ENCODE results near the gene MRPL37. TPM values are rescaled to one million over a fixed set of nuclear protein-coding genes. Genes with fewer than 3 reads are reported as not detected.

MRPL37 gene
- total RNA-seq, 4 donors from 2014 or later, result 63.2 to 83.3 (median 75.3) TPM

DNA sequence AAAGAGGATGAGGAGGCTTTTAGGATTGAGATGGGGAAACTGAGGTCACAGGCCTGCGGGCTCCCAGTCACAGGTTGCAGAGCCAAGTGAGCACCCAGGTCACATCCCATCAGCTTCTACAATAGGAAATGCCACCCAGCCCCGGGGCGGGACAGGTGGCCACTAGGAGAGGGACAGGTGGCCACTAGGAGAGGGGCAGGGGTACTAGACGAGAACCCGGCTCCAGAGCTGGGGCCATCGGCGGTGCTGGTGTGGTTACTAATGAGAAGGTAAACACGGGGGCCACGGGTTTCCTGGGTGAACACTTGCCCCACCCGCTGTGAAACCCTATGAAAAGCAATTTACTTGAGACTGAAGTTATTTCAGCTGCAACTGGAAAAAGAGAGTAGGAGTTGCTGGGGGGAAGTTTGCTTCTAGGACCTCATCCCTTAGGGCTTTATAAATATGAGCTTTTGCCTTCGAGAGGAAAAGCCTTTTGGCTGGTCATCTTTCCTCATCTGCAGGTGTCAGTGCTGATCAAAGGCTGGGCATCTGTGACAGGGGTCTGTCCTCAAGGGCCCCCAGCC, 52.5 kb downstream of the MRPL37 start:
- H3K9me3 ChIP-seq, result no peaks in the 10 kb centered on the region
- no peak overlapping the region for H3K27ac ChIP-seq
- no peak overlapping the region for H3K4me3 ChIP-seq
- H3K36me3 ChIP-seq, result peaks cover 25% of the 10 kb centered on the region
- DNase-seq (ENCODE audit: low spot score in 2 of 2), result no peak
- TF ChIP-seq POLR2A (IDR thresholded peaks at IDR 0.05) (no peak), POLR2AphosphoS5 (IDR thresholded peaks at IDR 0.05) (no peak), EP300 (IDR thresholded peaks at IDR 0.05) (no peak)
- TF ChIP-seq, protein P1, sequence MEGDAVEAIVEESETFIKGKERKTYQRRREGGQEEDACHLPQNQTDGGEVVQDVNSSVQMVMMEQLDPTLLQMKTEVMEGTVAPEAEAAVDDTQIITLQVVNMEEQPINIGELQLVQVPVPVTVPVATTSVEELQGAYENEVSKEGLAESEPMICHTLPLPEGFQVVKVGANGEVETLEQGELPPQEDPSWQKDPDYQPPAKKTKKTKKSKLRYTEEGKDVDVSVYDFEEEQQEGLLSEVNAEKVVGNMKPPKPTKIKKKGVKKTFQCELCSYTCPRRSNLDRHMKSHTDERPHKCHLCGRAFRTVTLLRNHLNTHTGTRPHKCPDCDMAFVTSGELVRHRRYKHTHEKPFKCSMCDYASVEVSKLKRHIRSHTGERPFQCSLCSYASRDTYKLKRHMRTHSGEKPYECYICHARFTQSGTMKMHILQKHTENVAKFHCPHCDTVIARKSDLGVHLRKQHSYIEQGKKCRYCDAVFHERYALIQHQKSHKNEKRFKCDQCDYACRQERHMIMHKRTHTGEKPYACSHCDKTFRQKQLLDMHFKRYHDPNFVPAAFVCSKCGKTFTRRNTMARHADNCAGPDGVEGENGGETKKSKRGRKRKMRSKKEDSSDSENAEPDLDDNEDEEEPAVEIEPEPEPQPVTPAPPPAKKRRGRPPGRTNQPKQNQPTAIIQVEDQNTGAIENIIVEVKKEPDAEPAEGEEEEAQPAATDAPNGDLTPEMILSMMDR (IDR thresholded peaks at IDR 0.05), result no peak
- peaks cover 29% of the 10 kb centered on the region for H3K4me1 ChIP-seq
- WGBS, result 80% methylated on average over 11 of the region's 11 CpGs
- H3K27me3 ChIP-seq, result no peaks in the 10 kb centered on the region

DNA sequence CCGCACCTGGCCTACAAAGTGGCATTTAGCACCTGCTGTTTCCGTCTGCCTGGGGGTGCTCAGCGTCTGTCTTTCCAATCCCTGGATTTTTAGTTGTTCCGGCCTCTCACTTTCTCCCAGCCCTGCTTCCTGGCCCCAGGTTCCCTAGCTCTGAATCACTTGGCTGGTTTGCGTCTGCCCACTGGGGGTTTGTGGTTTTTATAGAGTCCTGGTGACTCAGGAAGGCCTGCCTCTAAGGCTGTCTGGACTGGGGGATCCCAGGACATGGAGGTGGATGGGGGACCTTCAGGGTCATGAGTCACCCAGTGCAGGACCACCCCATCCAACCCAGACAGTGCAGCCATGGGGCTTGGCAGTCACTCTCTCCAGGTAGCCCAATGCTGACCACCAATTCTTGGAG, 53.5 kb downstream of the MRPL37 start:
- Histone ChIP-seq H3K27me3 (no peaks in the 10 kb centered on the region), H3K27ac (no peak overlapping the region)

DNA sequence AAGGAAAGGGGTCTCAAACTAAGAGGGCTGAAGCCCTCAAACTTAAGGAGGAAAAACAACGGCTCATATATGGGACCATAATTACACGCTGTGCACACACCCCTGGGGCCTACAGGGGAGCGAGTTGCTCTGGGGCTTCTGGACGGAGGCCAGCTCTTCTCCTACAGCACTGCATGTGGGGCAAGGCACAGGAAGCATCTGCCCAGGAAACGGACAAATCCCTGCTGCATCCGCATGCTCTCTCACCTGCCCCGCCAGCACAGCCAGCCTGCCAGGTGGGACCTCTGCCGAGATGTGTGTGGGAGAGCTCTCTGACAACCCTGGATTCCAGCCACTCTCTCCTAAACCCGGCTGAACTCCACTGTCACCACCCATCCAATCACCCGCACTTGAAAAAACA, 54.1 kb downstream of the MRPL37 start:
- Histone ChIP-seq H3K4me3 (no peak overlapping the region), H3K36me3 (peaks cover 17% of the 10 kb centered on the region), H3K9me3 (no peaks in the 10 kb centered on the region), H3K27ac (no peak overlapping the region), H3K4me1 (peaks cover 26% of the 10 kb centered on the region), H3K27me3 (no peaks in the 10 kb centered on the region)
- 57% methylated on average over 10 of the region's 10 CpGs for WGBS
- TF ChIP-seq POLR2A (IDR thresholded peaks at IDR 0.05) (no peak), POLR2AphosphoS5 (IDR thresholded peaks at IDR 0.05) (no peak), EP300 (IDR thresholded peaks at IDR 0.05) (no peak)
- TF ChIP-seq, protein P1 (IDR thresholded peaks at IDR 0.05), result no peak
- no peak for DNase-seq (ENCODE audit: low spot score in 2 of 2)

More for the DNA sequence above, 53.5 kb downstream of the MRPL37 start:
- Histone ChIP-seq H3K4me1 (peaks cover 29% of the 10 kb centered on the region), H3K36me3 (peaks cover 18% of the 10 kb centered on the region), H3K4me3 (no peak overlapping the region), H3K9me3 (no peaks in the 10 kb centered on the region)
- no peak for DNase-seq (ENCODE audit: low spot score in 2 of 2)
- WGBS, result 70% methylated on average over 5 of the region's 5 CpGs
- no peak for TF ChIP-seq POLR2A (IDR thresholded peaks at IDR 0.05)
- TF ChIP-seq EP300 (IDR thresholded peaks at IDR 0.05), result no peak
- no peak for TF ChIP-seq POLR2AphosphoS5 (IDR thresholded peaks at IDR 0.05)
- TF ChIP-seq, protein P1 (IDR thresholded peaks at IDR 0.05), result no peak

DNA sequence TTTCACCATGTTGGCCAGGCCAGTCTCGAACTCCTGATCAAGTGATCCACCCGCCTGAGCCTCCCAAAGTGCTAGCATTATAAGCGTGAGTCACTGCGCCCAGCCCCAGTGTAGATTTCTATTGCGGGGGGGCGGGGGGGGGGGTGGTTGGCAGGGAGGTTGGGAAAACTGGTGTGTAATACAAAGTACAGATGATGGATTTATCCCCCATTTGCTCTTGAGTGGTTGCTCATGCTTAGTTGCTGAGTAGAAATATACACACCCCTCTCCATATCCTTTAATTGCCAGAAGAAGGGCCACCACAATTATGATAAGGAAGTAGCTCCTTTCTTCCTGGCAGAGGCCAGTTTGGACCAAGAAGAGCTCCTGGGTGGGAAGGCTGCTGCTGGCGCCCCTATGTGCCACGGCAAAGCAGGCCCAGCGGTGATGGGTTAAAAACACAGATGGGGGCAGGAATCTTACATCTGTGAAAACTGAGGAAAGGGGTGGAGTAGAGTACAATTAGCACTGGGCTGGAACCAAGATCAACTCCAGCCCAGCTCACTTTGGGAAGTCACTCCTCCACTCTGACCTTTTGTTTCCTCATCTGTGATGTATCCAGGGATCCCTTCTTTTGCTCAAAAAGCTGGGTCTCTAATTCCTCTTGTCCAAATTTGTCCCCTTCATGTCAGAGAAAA, 55.2 kb downstream of the MRPL37 start:
- TF ChIP-seq POLR2A (IDR thresholded peaks at IDR 0.05), result no peak
- TF ChIP-seq, protein P1 (IDR thresholded peaks at IDR 0.05), result no peak
- no peak for TF ChIP-seq POLR2AphosphoS5 (IDR thresholded peaks at IDR 0.05)
- no peak for TF ChIP-seq EP300 (IDR thresholded peaks at IDR 0.05)
- H3K27ac ChIP-seq, result no peak overlapping the region
- no peak for DNase-seq (ENCODE audit: low spot score in 2 of 2)
- H3K27me3 ChIP-seq, result no peaks in the 10 kb centered on the region
- H3K36me3 ChIP-seq, result peaks cover 17% of the 10 kb centered on the region
- peaks cover 22% of the 10 kb centered on the region for H3K4me1 ChIP-seq
- no peak overlapping the region for H3K4me3 ChIP-seq
- 87% methylated on average over 8 of the region's 9 CpGs for WGBS
- no peaks in the 10 kb centered on the region for H3K9me3 ChIP-seq

DNA sequence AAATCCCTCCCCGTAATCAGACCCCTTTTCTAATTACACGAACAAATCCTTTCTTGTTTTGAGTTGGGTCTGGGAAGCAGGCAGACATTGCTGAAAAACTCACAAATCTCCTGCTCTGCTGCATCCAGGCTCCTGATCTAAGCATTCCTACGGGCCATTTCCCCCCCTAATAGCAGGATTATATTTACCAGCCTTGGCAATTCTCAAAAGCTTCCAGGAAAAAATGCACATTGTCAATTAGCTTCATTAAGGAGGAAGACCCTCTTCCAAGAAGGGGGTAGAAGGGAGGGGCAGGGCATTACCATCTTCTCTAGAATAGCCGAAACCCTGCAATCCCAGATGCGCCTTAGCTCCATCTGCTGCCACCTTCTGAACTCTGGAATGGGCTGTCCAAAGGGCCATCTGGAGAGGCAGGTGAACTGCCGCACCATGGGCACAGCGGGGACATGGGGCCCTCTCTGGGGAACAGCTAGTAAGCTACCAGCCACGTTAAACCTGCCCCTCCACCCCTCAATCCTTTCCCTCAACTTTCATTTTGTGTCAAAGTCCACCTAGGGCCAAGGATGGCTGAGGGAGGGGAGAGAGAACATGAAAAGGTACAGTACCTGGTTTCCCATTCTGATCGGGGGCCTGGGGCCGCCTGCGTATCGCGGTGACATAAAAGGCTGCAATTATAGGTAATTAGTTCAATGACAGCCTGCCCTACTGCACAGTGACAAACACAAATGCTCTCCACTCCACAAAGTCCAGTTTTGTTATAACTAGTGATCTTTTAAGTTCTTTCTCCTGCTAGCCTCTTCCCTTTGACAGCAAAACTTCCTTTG, 56.8 kb downstream of the MRPL37 start:
- no peaks in the 10 kb centered on the region for H3K9me3 ChIP-seq
- H3K4me1 ChIP-seq, result peaks cover 14% of the 10 kb centered on the region
- H3K27me3 ChIP-seq, result no peaks in the 10 kb centered on the region
- peaks cover 3% of the 10 kb centered on the region for H3K36me3 ChIP-seq
- H3K4me3 ChIP-seq, result no peak overlapping the region
- TF ChIP-seq, protein P1 (IDR thresholded peaks at IDR 0.05), result no peak
- TF ChIP-seq POLR2AphosphoS5 (IDR thresholded peaks at IDR 0.05), result no peak
- TF ChIP-seq EP300 (IDR thresholded peaks at IDR 0.05), result no peak
- no peak for TF ChIP-seq POLR2A (IDR thresholded peaks at IDR 0.05)
- H3K27ac ChIP-seq, result no peak overlapping the region
- WGBS, result 93% methylated on average over 13 of the region's 13 CpGs
- DNase-seq (ENCODE audit: low spot score in 2 of 2), result no peak

All from suprapubic skin (tissue), 4 donors.